Smooth muscle cell (in vitro differentiated cells): ENCODE results near the gene CHD9NB. TPM values are rescaled to one million over a fixed set of nuclear protein-coding genes. Genes with fewer than 3 reads are reported as not detected.

Experiments
- DNase-seq: peaks from one replicate; lab custom pipeline; 2025; ENCODE audit not compliant: unreplicated experiment; lab: John Stamatoyannopoulos, UW
- H2AFZ ChIP-seq: fragments of 200-600 bp; sonication (generic); 2 replicates; pipeline ENCODE4 v1.6.0; 2016; ENCODE audit warnings: antibody characterized with exemption, low read depth, mild to moderate bottlenecking
- H3F3A ChIP-seq: fragments of 200-600 bp; sonication (generic); 2 replicates; pipeline ENCODE4 v1.6.0; 2017; ENCODE audit warnings: antibody characterized with exemption, low read depth
- H3K27ac ChIP-seq: fragments of 200-600 bp; sonication (generic); 2 replicates; pipeline ENCODE4 v1.5.1; 2016; ENCODE audit warnings: low read depth, mild to moderate bottlenecking
- H3K27me3 ChIP-seq: fragments of 200-600 bp; sonication (generic); 2 replicates; pipeline ENCODE4 v1.6.1; 2016; ENCODE audit warnings: low read depth, mild to moderate bottlenecking
- H3K36me3 ChIP-seq: fragments of 200-600 bp; sonication (generic); 2 replicates; pipeline ENCODE4 v1.5.1; 2016; ENCODE audit warnings: low read depth
- H3K4me1 ChIP-seq: fragments of 200-600 bp; sonication (generic); 2 replicates; pipeline ENCODE4 v1.5.1; 2016; ENCODE audit warnings: low read depth
- H3K4me2 ChIP-seq: fragments of 200-600 bp; sonication (generic); 2 replicates; pipeline ENCODE4 v1.6.0; 2016; ENCODE audit warnings: mild to moderate bottlenecking
- H3K4me3 ChIP-seq: fragments of 200-600 bp; sonication (generic); 2 replicates; pipeline ENCODE4 v1.5.1; 2016; ENCODE audit warnings: mild to moderate bottlenecking
- H3K79me2 ChIP-seq: fragments of 200-600 bp; sonication (generic); 2 replicates; pipeline ENCODE4 v1.6.0; 2016; ENCODE audit warnings: low read depth, mild to moderate bottlenecking
- H3K9ac ChIP-seq: fragments of 200-600 bp; sonication (generic); 2 replicates; pipeline ENCODE4 v1.6.0; 2016; ENCODE audit warnings: low read depth
- H3K9me3 ChIP-seq: fragments of 200-600 bp; sonication (generic); replicated peaks from 2 replicates; pipeline ENCODE4 v1.5.1; 2016; ENCODE audit warnings: low read depth
- H4K20me1 ChIP-seq: fragments of 200-600 bp; sonication (generic); 2 replicates; pipeline ENCODE4 v1.6.0; 2016; ENCODE audit warnings: low read depth
- WGBS: methylation state at CpG from one replicate; pipeline ENCODE4 v1.1.7; 2016; ENCODE audit warnings: low lambda C conversion rate; 5-methylcytosine and 5-hydroxymethylcytosine counted together
- polyA plus RNA-seq: library from polyadenylated mRNA; unstranded; fragments of >200 nt; fragmentation: Nextera tagmentation; extraction: Ambion mirVana; gene quantifications from 2 replicates; pipeline ENCODE4 v1.2.1, GENCODE V29; 2016
- total RNA-seq: library from RNA; depleted of rRNA; stranded (reverse); fragments of >200 nt; gene quantifications from 2 replicates; pipeline ENCODE4 v1.2.3, GENCODE V29; 2014
- TF ChIP-seq, protein P1 (sequence below): fragments of 200-600 bp; sonication (generic); IDR thresholded peaks from 2 replicates; pipeline ENCODE4 v1.5.1; 2017; ENCODE audit warnings: borderline replicate concordance, mild to moderate bottlenecking, antibody characterized with exemption; ENCODE audit not compliant: insufficient read depth, poor library complexity, severe bottlenecking

Gene CHD9NB
- total and polyA plus RNA-seq, 2 experiments from 2014 or later = not detected

DNA sequence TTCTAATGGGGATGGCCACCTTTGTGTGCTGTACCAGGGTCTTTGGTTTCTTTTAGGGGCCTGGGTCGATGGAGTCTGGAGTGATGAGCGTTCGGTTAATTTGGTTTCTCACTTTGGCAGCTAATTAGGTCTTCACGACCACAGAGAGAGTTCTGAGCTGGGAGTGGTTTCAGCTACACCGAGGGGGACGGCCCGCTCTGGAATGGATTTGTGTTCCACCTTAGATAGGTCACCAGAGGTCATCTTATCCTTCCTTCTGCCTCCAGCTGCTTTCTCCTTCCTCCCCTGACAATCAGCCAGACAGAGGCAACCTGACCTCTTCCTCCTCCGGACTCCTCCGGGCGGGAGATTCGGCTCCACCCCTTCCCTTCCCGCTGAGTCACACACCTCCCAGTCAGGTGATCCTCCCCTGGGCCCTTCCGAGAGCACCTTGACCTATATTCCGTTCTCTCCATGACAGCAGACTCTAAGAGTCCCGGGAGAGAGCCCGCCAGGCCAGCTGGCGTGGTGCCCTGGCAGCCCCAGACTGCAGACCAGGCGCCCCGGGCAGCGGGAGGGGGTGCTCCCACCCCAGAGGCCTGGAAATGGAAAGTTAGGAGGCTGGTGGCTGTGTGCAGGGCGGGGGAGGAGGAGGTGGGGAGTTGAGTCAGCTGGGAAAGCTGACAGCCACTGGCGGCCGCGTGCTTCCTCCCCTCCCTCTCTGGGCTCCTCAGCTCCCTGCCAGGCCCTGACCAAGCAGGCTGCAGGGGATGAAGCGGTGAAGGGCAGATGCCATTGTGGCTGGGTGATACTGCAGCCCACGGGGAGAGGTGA, 46.8 kb upstream of the CHD9NB start:
- peak overlapping the region; percentile 84 for H3K9ac ChIP-seq
- H3F3A ChIP-seq = peaks cover 20% of the 10 kb centered on the region
- peak; percentile 68 for DNase-seq
- peak overlapping the region; percentile 99 for H3K27ac ChIP-seq
- H3K79me2 ChIP-seq = peaks cover 67% of the 10 kb centered on the region
- TF ChIP-seq, protein P1, sequence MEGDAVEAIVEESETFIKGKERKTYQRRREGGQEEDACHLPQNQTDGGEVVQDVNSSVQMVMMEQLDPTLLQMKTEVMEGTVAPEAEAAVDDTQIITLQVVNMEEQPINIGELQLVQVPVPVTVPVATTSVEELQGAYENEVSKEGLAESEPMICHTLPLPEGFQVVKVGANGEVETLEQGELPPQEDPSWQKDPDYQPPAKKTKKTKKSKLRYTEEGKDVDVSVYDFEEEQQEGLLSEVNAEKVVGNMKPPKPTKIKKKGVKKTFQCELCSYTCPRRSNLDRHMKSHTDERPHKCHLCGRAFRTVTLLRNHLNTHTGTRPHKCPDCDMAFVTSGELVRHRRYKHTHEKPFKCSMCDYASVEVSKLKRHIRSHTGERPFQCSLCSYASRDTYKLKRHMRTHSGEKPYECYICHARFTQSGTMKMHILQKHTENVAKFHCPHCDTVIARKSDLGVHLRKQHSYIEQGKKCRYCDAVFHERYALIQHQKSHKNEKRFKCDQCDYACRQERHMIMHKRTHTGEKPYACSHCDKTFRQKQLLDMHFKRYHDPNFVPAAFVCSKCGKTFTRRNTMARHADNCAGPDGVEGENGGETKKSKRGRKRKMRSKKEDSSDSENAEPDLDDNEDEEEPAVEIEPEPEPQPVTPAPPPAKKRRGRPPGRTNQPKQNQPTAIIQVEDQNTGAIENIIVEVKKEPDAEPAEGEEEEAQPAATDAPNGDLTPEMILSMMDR = no peak
- H3K4me2 ChIP-seq = peak overlapping the region; percentile 79
- H3K36me3 ChIP-seq = no peaks in the 10 kb centered on the region
- H4K20me1 ChIP-seq = no peaks in the 10 kb centered on the region
- H3K9me3 ChIP-seq = no peaks in the 10 kb centered on the region
- no peak overlapping the region for H2AFZ ChIP-seq
- H3K27me3 ChIP-seq = no peaks in the 10 kb centered on the region
- peaks cover 14% of the 10 kb centered on the region for H3K4me1 ChIP-seq
- peak overlapping the region; percentile 33 for H3K4me3 ChIP-seq
- 6% methylated on average over 26 of the region's 26 CpGs for WGBS

DNA sequence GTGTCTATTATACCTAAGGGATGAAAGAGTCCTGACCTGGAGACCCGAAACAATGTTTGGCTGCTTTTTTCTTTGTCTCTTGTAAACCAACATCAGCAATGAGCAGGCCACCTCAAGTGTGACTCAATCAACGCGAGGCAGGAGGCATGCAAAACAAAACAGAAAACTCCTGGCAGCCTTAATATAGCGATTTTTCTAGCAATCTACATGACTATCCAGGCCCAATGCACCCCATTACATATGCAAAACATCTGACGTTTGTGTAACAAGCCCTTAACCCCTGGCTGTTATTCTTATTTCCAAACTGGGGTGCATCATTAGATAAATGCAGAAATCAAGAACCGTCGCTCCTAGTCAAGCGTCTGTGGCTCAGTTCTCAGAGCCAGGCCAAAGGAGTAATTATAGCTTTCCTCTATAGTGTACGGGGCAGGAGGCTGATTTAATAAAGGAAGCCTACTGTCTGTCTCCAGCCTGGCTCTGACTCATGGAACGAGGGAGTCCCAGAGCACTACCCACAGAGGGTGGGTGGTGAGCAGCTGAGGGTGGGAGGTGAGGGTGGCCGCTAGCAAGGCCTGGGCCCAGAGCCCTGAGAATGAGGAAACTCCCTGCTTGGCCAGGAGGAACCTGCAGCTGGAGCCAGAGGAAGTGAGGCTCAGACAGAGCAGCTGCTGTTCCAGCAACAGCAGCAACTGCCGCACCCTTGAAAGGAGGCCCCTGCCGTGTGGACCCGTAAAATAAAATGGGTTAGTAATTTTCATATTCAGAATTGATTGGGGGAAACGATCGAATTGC, 46.0 kb upstream of the CHD9NB start:
- WGBS = 11% methylated on average over 16 of the region's 16 CpGs
- H3K4me3 ChIP-seq = peak overlapping the region; percentile 33

DNA sequence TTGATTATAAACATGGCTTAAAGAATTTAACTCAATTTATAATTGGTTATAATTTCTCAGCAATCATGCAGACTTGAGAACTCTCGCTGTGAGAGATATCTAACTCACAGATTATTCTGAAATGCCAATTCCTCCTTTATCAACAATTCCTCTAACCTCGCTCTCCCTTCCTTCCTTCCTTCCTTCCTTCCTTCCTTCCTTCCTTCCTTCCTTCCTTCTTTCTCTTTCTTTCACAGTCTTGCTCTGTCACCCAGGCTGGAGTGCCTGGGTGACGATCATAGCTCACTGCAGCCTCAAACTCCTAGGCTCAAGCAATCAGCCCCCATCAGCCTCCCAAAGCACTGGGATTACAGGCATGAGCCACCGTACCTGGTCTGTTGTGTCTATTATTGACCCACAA, 44.5 kb upstream of the CHD9NB start:
- H3F3A ChIP-seq = peaks cover 20% of the 10 kb centered on the region
- no peaks in the 10 kb centered on the region for H4K20me1 ChIP-seq
- no peaks in the 10 kb centered on the region for H3K36me3 ChIP-seq
- no peak overlapping the region for H2AFZ ChIP-seq
- no peak overlapping the region for H3K9ac ChIP-seq
- H3K27ac ChIP-seq = peak overlapping the region; percentile 99
- TF ChIP-seq, protein P1 = no peak
- no peaks in the 10 kb centered on the region for H3K9me3 ChIP-seq
- peaks cover 17% of the 10 kb centered on the region for H3K4me1 ChIP-seq
- H3K4me2 ChIP-seq = no peak overlapping the region
- H3K79me2 ChIP-seq = peaks cover 59% of the 10 kb centered on the region
- DNase-seq = no peak
- 78% methylated on average over 4 of the region's 4 CpGs for WGBS
- no peaks in the 10 kb centered on the region for H3K27me3 ChIP-seq
- no peak overlapping the region for H3K4me3 ChIP-seq

More for the DNA sequence above, 46.0 kb upstream of the CHD9NB start:
- Histone ChIP-seq H4K20me1 (no peaks in the 10 kb centered on the region), H3K9ac (peak overlapping the region; percentile 84), H3K27me3 (no peaks in the 10 kb centered on the region), H3F3A (peaks cover 20% of the 10 kb centered on the region), H3K4me2 (peak overlapping the region; percentile 79), H3K9me3 (no peaks in the 10 kb centered on the region), H3K36me3 (no peaks in the 10 kb centered on the region), H3K79me2 (peaks cover 61% of the 10 kb centered on the region), H3K27ac (peak overlapping the region; percentile 99), H2AFZ (no peak overlapping the region), H3K4me1 (peaks cover 17% of the 10 kb centered on the region)
- TF ChIP-seq, protein P1 = no peak
- DNase-seq = peak; percentile 26
